ENCODE measurements around the gene SIDT2. TPM values are rescaled to one million over a fixed set of nuclear protein-coding genes. Genes with fewer than 3 reads are reported as not detected.

SIDT2 gene
- total RNA-seq, 1 donor from 2014 or later: 45.4 TPM

GRCh38 chr11:117210620-117211019 is 32.1 kb downstream of the SIDT2 start:
- H3K27ac ChIP-seq: peak overlapping the region in 1 of 2 donors; percentile 1
- TF ChIP-seq CTCF (IDR thresholded peaks at IDR 0.05): no peak
- no peak overlapping the region for H3K4me3 ChIP-seq
- no peaks in the 10 kb centered on the region for H3K9me3 ChIP-seq
- DNase-seq (ENCODE audit: low spot score in 2 of 2): no peak
- peaks cover 0 to 19% of the 10 kb centered on the region in 2 donors for H3K36me3 ChIP-seq
- intact Hi-C loops (cut with DNase I): no loop called here
- H3K4me1 ChIP-seq: peaks cover under 1% of the 10 kb centered on the region in 2 donors
- H3K27me3 ChIP-seq: no peaks in the 10 kb centered on the region

GRCh38 chr11:117212697-117213355 is 34.3 kb downstream of the SIDT2 start:
- H3K27ac ChIP-seq: no peak overlapping the region
- intact Hi-C loops (cut with DNase I): no loop called here
- no peak for TF ChIP-seq CTCF (IDR thresholded peaks at IDR 0.05)
- H3K4me1 ChIP-seq: peaks cover 11 to 16% of the 10 kb centered on the region in 2 donors
- H3K27me3 ChIP-seq: no peaks in the 10 kb centered on the region
- peaks cover 0 to 16% of the 10 kb centered on the region in 2 donors for H3K36me3 ChIP-seq
- no peak for DNase-seq (ENCODE audit: low spot score in 2 of 2)
- H3K4me3 ChIP-seq: no peak overlapping the region
- no peaks in the 10 kb centered on the region for H3K9me3 ChIP-seq

- DNase-seq (ENCODE audit: low spot score in 2 of 2): no peak
- peak overlapping the region; percentile 54 to 56 for H3K27ac ChIP-seq
- no peak overlapping the region for H3K4me3 ChIP-seq
- H3K27me3 ChIP-seq: no peaks in the 10 kb centered on the region
- no peak for TF ChIP-seq CTCF (IDR thresholded peaks at IDR 0.05)
- intact Hi-C loops (cut with DNase I): no loop called here
- H3K4me1 ChIP-seq: peaks cover 26 to 31% of the 10 kb centered on the region in 2 donors
- peaks cover 0 to 22% of the 10 kb centered on the region in 2 donors for H3K36me3 ChIP-seq
- no peaks in the 10 kb centered on the region for H3K9me3 ChIP-seq
These were observed 36.0 kb downstream of the SIDT2 start for GRCh38 chr11:117214404-117215110.

- H3K36me3 ChIP-seq: peaks cover 0 to 22% of the 10 kb centered on the region in 2 donors
These were observed 38.9 kb downstream of the SIDT2 start for GRCh38 chr11:117217141-117218084.

More at GRCh38 chr11:117217141-117218084, 38.9 kb downstream of the SIDT2 start:
- peaks cover 41 to 53% of the 10 kb centered on the region in 2 donors for H3K4me1 ChIP-seq
- peak overlapping the region in 1 of 2 donors; percentile 51 for H3K4me3 ChIP-seq
- peak in 1 of 2 donors; percentile 89 for DNase-seq (ENCODE audit: low spot score in 2 of 2)
- peak overlapping the region; percentile 90 to 94 for H3K27ac ChIP-seq
- H3K9me3 ChIP-seq: no peaks in the 10 kb centered on the region
- H3K27me3 ChIP-seq: no peaks in the 10 kb centered on the region
- intact Hi-C loops (cut with DNase I): no loop called here
- no peak for TF ChIP-seq CTCF (IDR thresholded peaks at IDR 0.05)

All from ascending aorta (tissue), 2 donors.